HG03432 (cell line): ENCODE measurements around the gene OMP.

Experiments
- ATAC-seq: cut with Tn5 transposase; IDR thresholded peaks from one replicate; pipeline ENCODE4 v1.9.1; 2021; ENCODE audit warnings: mild to moderate bottlenecking, moderate library complexity; ENCODE audit not compliant: unreplicated experiment

OMP gene

DNA sequence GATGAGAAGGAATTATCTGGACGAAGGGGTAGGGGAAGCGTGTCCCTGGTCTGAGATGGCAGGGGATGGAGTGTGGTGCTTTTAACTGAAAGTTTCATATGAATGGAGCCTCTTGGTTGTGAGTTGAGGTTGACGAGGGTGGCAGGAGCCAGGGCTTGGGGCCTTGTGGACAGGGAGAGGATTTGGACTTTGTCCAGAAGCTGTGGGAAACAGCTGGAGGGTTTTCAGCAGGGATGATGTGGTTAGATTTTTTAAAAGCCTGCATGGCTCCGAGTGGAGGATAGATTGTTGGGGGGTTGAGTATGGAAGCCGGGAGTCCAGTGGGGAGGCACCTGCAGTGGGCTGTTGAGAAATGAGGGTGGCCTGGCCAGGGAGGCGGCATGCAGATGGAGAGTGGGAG lies 50.2 kb downstream of the OMP start:
- no peak for ATAC-seq
